ENCODE results near the gene SDR39U1.
A peak's percentile ranks its signal among the peaks of the same experiment; 100 is the strongest.

Gene SDR39U1

GRCh38 chr14:24411443-24412389 lies 30.9 kb downstream of the SDR39U1 start:
- DNase-seq (ENCODE audit: low read depth) = peak; percentile 56

- DNase-seq (ENCODE audit: low read depth) = no peak
Measured at GRCh38 chr14:24409956-24410355, 32.6 kb downstream of the SDR39U1 start.

- DNase-seq (ENCODE audit: low read depth) = no peak
Measured at GRCh38 chr14:24409192-24409591, 33.4 kb downstream of the SDR39U1 start.

GRCh38 chr14:24408764-24409163 lies 33.8 kb downstream of the SDR39U1 start:
- DNase-seq (ENCODE audit: low read depth) = peak; percentile 45

- no peak for DNase-seq (ENCODE audit: low read depth)
Measured at GRCh38 chr14:24407608-24408325, 34.8 kb downstream of the SDR39U1 start.

- no peak for DNase-seq (ENCODE audit: low read depth)
Measured at GRCh38 chr14:24406416-24406815, 36.2 kb downstream of the SDR39U1 start.

GRCh38 chr14:24404814-24405213 lies 37.8 kb downstream of the SDR39U1 start:
- DNase-seq (ENCODE audit: low read depth) = no peak

- DNase-seq (ENCODE audit: low read depth) = no peak
Measured at GRCh38 chr14:24403294-24403998, 39.1 kb downstream of the SDR39U1 start.

- DNase-seq (ENCODE audit: low read depth) = no peak
Measured at GRCh38 chr14:24401810-24402702, 40.5 kb downstream of the SDR39U1 start.

- no peak for DNase-seq (ENCODE audit: low read depth)
Measured at GRCh38 chr14:24399999-24400718, 42.4 kb downstream of the SDR39U1 start.

GRCh38 chr14:24399447-24399822 lies 43.1 kb downstream of the SDR39U1 start:
- DNase-seq (ENCODE audit: low read depth) = no peak

GRCh38 chr14:24398653-24399446 lies 43.7 kb downstream of the SDR39U1 start, which contains the start of gene NYNRIN:
TSS of gene NYNRIN (plus strand) at chr14:24399003. CDS start at chr14:24399247, 244 bp downstream.
- DNase-seq (ENCODE audit: low read depth) = no peak

GRCh38 chr14:24398293-24398652 lies 44.3 kb downstream of the SDR39U1 start:
- DNase-seq (ENCODE audit: low read depth) = no peak

GRCh38 chr14:24397639-24398292 lies 44.8 kb downstream of the SDR39U1 start:
- DNase-seq (ENCODE audit: low read depth) = no peak

GRCh38 chr14:24395609-24396582 lies 46.7 kb downstream of the SDR39U1 start:
- DNase-seq (ENCODE audit: low read depth) = no peak

- DNase-seq (ENCODE audit: low read depth) = no peak
Measured at GRCh38 chr14:24394275-24394674, 48.3 kb downstream of the SDR39U1 start.

- no peak for DNase-seq (ENCODE audit: low read depth)
Measured at GRCh38 chr14:24392325-24393091, 50.1 kb downstream of the SDR39U1 start.
